WTC11 (cell line): ENCODE measurements around the gene MGST3. TPM values are rescaled to one million over a fixed set of nuclear protein-coding genes. Genes with fewer than 3 reads are reported as not detected.

Source experiments
- ATAC-seq: fragments of 200-7000 bp; cut with Tn5 transposase; 2 replicates; pipeline ENCODE4 v1.10.0; 2021; ENCODE audit warnings: mild to moderate bottlenecking, moderate library complexity
- CTCF ChIA-PET: fragments of 300-600 bp; sonication (Branson Sonifier 250); formaldehyde crosslinking; loops from one replicate; lab custom pipeline; 2021; ENCODE audit warnings: antibody characterized with exemption; lab: Charles Lee
- POLR2A ChIA-PET: fragments of 350-600 bp; sonication (Branson Sonifier 250); formaldehyde crosslinking; loops from one replicate; lab custom pipeline; 2021; ENCODE audit warnings: antibody characterized with exemption; lab: Charles Lee
- DNase-seq: peaks from one replicate; pipeline ENCODE4 v3.0.0; 2021; ENCODE audit warnings: low spot score
- H3K27ac Mint-ChIP-seq: 2 replicates; pipeline ENCODE4 v1.8.0; 2021; ENCODE audit warnings: mixed read lengths
- H3K27me3 Mint-ChIP-seq: 2 replicates; pipeline ENCODE4 v1.8.0; 2021; ENCODE audit warnings: low read depth, mild to moderate bottlenecking, moderate library complexity, mixed read lengths
- H3K36me3 Mint-ChIP-seq: 2 replicates; pipeline ENCODE4 v1.8.0; 2021; ENCODE audit warnings: mixed read lengths
- H3K4me1 Mint-ChIP-seq: 2 replicates; pipeline ENCODE4 v1.8.0; 2022; ENCODE audit warnings: mixed read lengths
- H3K4me3 Mint-ChIP-seq: 2 replicates; pipeline ENCODE4 v1.8.0; 2021; ENCODE audit warnings: mild to moderate bottlenecking, moderate library complexity, mixed read lengths
- H3K9me3 Mint-ChIP-seq: 2 replicates; pipeline ENCODE4 v1.8.0; 2021; ENCODE audit warnings: mixed read lengths
- ESRRA ChIP-seq: sonication (generic); formaldehyde crosslinking; IDR thresholded peaks from 2 replicates; pipeline ENCODE4 v1.8.1; 2022; ENCODE audit warnings: mild to moderate bottlenecking, missing genetic modification reagents, borderline replicate concordance
- FOXJ3 ChIP-seq: sonication (generic); formaldehyde crosslinking; IDR thresholded peaks from 2 replicates; pipeline ENCODE4 v1.9.0; 2021; ENCODE audit warnings: missing genetic modification reagents, mild to moderate bottlenecking, borderline replicate concordance
- MYBL2 ChIP-seq: sonication (generic); formaldehyde crosslinking; IDR thresholded peaks from 2 replicates; pipeline ENCODE4 v1.8.1; 2023; ENCODE audit warnings: mild to moderate bottlenecking, moderate library complexity, missing genetic modification reagents
- SMAD4 ChIP-seq: sonication (generic); formaldehyde crosslinking; IDR thresholded peaks from 2 replicates; pipeline ENCODE4 v1.8.0; 2022; ENCODE audit warnings: mild to moderate bottlenecking, missing genetic modification reagents
- SP1 ChIP-seq: sonication (generic); formaldehyde crosslinking; conservative IDR thresholded peaks from 2 replicates; pipeline ENCODE4 v1.8.1; 2022; ENCODE audit warnings: missing genetic modification reagents
- TP53 ChIP-seq: sonication (generic); formaldehyde crosslinking; IDR thresholded peaks from 2 replicates; pipeline ENCODE4 v1.8.1; 2023; ENCODE audit warnings: mild to moderate bottlenecking, missing genetic modification reagents
- ZNF423 ChIP-seq: fragments of 250-450 bp; sonication (Bioruptor Pico); IDR thresholded peaks from 2 replicates; pipeline ENCODE4 v2.1.2; 2022; ENCODE audit warnings: mild to moderate bottlenecking, moderate library complexity
- total RNA-seq: library from RNA; stranded (reverse); gene quantifications from 3 replicates; pipeline ENCODE4 v1.2.3, GENCODE V29; 2021
- TF ChIP-seq, protein P1 (sequence below): sonication (generic); formaldehyde crosslinking; IDR thresholded peaks from 2 replicates; pipeline ENCODE4 v1.8.1; 2023; ENCODE audit warnings: mild to moderate bottlenecking, missing genetic modification reagents, borderline replicate concordance
- TF ChIP-seq, protein P2 (sequence below): sonication (generic); formaldehyde crosslinking; IDR thresholded peaks from 2 replicates; pipeline ENCODE4 v1.8.0; 2022; ENCODE audit warnings: mild to moderate bottlenecking, missing genetic modification reagents
- TF ChIP-seq, protein P3 (sequence below): fragments of 250-450 bp; sonication (Bioruptor Pico); conservative IDR thresholded peaks from 2 replicates; pipeline ENCODE4 v1.9.0; 2021; ENCODE audit warnings: mild to moderate bottlenecking
- TF ChIP-seq, protein P4 (sequence below): fragments of 250-450 bp; sonication (Bioruptor Pico); IDR thresholded peaks from 2 replicates; pipeline ENCODE4 v1.9.0; 2021; ENCODE audit warnings: mild to moderate bottlenecking
- TF ChIP-seq, protein P5 (sequence below): sonication (generic); formaldehyde crosslinking; IDR thresholded peaks from 2 replicates; pipeline ENCODE4 v1.8.0; 2023; ENCODE audit warnings: missing genetic modification reagents
- TF ChIP-seq, protein P6 (sequence below): sonication (generic); formaldehyde crosslinking; IDR thresholded peaks from 2 replicates; pipeline ENCODE4 v1.8.1; 2022; ENCODE audit warnings: mild to moderate bottlenecking, moderate library complexity, missing genetic modification reagents
- TF ChIP-seq, protein P7 (sequence below): sonication (generic); formaldehyde crosslinking; IDR thresholded peaks from 2 replicates; pipeline ENCODE4 v1.8.0; 2022; ENCODE audit warnings: mild to moderate bottlenecking, missing genetic modification reagents
- TF ChIP-seq, protein P8 (sequence below): sonication (generic); formaldehyde crosslinking; IDR thresholded peaks from 2 replicates; pipeline ENCODE4 v1.8.1; 2022; ENCODE audit warnings: low read depth, missing genetic modification reagents, borderline replicate concordance

Gene MGST3
- total RNA-seq, 1 experiment from 2014 or later = 137 TPM

DNA sequence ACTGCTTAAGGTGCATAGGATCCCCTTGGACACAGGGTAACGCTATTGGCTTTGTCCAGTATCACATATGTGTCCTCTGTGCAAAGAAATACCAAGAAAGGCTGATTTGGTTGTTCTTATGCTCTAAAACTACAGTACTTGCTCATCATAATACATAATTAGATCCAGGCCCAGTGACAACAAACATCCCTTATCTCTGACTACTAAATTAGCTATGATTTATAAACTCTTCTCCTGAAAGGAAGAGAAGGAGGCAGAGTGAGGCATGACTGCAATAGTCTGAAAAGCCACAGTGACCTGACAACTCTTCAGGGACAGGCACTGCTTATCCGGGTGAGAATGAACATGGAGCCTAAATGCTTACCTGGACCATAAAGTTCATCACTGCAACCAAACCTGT, 30.7 kb downstream of the MGST3 start (continued):
- TF ChIP-seq, protein P1, sequence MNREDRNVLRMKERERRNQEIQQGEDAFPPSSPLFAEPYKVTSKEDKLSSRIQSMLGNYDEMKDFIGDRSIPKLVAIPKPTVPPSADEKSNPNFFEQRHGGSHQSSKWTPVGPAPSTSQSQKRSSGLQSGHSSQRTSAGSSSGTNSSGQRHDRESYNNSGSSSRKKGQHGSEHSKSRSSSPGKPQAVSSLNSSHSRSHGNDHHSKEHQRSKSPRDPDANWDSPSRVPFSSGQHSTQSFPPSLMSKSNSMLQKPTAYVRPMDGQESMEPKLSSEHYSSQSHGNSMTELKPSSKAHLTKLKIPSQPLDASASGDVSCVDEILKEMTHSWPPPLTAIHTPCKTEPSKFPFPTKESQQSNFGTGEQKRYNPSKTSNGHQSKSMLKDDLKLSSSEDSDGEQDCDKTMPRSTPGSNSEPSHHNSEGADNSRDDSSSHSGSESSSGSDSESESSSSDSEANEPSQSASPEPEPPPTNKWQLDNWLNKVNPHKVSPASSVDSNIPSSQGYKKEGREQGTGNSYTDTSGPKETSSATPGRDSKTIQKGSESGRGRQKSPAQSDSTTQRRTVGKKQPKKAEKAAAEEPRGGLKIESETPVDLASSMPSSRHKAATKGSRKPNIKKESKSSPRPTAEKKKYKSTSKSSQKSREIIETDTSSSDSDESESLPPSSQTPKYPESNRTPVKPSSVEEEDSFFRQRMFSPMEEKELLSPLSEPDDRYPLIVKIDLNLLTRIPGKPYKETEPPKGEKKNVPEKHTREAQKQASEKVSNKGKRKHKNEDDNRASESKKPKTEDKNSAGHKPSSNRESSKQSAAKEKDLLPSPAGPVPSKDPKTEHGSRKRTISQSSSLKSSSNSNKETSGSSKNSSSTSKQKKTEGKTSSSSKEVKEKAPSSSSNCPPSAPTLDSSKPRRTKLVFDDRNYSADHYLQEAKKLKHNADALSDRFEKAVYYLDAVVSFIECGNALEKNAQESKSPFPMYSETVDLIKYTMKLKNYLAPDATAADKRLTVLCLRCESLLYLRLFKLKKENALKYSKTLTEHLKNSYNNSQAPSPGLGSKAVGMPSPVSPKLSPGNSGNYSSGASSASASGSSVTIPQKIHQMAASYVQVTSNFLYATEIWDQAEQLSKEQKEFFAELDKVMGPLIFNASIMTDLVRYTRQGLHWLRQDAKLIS = no peak
- TF ChIP-seq, protein P2, sequence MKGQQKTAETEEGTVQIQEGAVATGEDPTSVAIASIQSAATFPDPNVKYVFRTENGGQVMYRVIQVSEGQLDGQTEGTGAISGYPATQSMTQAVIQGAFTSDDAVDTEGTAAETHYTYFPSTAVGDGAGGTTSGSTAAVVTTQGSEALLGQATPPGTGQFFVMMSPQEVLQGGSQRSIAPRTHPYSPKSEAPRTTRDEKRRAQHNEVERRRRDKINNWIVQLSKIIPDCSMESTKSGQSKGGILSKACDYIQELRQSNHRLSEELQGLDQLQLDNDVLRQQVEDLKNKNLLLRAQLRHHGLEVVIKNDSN = no peak
- TF ChIP-seq TP53 (CRISPR knock-in tag) (no peak), ESRRA (CRISPR knock-in tag) (no peak)

DNA sequence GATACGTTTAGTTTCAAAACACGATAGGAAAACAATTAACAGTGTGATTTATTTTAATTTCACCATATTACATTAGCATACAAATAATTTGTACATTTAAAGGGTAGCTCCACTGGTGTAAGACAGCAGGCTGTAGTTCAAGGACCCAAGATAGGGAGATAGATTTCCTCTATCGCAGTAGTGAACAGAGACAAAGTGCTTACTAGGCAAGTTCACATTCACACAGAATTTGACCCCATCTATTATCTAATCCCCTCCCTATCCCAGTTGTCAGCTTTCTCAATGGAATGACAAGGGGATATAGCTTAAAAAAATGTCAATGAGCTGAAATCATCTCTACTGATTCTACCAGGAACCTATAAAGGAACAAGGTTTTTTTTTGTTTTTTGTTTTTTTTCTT, 31.2 kb downstream of the MGST3 start:
- no peak overlapping the region for H3K4me3 Mint-ChIP-seq
- no peak for DNase-seq
- H3K36me3 Mint-ChIP-seq = peaks cover 60% of the 10 kb centered on the region
- H3K27ac Mint-ChIP-seq = no peak overlapping the region
- CTCF ChIA-PET = interaction anchor here (1.2 kb wide), 1 partner anchor 24 kb away, joined by 3 read pairs; no protein-coding TSS in a partner anchor
- peaks cover 8% of the 10 kb centered on the region; the same call in 1 of the 2 replicates for H3K4me1 Mint-ChIP-seq
- POLR2A ChIA-PET = no interaction called here
- no peaks in the 10 kb centered on the region for H3K9me3 Mint-ChIP-seq
- ATAC-seq = no peak
- TF ChIP-seq FOXJ3 = no peak
- H3K27me3 Mint-ChIP-seq = no peaks in the 10 kb centered on the region

DNA sequence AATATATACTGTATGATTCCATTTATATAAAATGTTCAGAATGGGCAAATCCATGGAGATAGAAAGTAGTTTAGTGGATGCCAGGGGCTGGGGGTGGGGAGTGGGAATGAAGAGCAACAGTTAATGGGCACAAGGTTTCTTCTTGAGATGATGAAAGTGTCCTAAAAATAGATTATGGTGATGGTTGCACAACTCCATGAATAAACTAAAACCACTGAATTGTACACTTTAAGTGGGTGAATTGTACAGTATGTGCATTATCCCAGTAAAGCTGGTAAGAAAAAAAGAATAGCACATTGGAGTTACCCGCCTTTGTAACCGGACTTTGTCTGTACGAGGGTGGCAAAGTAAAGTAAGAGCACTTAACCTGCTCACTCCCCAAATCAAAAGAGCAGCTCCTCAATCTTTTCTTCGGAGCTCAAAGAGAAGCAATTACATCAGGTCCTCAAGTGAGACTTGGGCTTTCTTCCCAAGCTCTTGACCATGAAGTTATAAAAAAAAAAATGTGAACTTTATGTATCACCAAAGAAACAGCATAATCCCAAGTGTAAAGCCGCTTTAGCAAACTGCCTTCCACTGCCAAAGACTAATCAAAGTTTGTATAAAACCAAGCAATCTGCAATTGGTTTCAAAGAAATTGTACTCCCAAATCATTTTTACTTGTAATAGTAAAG, 35.3 kb downstream of the MGST3 start:
- peaks cover 81% of the 10 kb centered on the region for H3K36me3 Mint-ChIP-seq
- CTCF ChIA-PET = interaction anchor here (0.8 kb wide), 1 partner anchor 20 kb away, joined by 5 read pairs; no protein-coding TSS in a partner anchor
- POLR2A ChIA-PET = no interaction called here
- TF ChIP-seq, protein P3, sequence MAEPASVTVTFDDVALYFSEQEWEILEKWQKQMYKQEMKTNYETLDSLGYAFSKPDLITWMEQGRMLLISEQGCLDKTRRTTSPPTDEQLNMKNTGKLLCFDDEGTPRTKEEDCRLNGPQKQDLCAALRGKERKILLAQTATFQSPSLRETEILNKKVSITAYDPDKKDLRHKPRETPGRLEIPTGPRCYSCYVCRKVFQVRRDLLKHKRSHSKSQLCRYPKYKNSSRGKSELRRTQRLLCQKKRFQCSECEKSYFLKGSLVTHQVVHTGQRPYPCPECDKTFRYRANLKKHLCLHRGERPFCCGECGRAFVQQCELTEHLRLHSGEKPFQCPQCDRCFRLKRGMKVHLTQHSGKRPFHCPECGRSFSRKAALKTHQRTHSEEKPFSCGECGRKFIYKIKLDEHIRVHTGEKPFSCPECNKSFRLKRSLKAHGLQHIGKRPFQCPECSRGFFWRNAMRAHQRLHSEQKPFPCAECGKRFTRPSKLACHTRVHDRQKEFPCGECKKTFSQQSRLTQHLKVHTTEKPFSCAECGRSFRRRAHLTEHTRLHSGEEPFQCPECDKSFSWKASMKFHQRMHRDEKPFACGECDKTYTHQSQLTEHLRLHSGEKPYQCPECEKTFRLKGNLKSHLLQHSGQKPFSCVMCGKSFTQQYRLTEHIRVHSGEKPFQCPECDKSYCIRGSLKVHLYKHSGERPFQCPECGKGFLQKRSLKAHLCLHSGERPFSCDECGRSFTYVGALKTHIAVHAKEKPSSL (CRISPR knock-in tag) = no peak
- TF ChIP-seq SMAD4 (CRISPR knock-in tag) (no peak), SP1 (CRISPR knock-in tag) (no peak), ZNF423 (no peak), MYBL2 (CRISPR knock-in tag) (no peak)
- TF ChIP-seq, protein P4, sequence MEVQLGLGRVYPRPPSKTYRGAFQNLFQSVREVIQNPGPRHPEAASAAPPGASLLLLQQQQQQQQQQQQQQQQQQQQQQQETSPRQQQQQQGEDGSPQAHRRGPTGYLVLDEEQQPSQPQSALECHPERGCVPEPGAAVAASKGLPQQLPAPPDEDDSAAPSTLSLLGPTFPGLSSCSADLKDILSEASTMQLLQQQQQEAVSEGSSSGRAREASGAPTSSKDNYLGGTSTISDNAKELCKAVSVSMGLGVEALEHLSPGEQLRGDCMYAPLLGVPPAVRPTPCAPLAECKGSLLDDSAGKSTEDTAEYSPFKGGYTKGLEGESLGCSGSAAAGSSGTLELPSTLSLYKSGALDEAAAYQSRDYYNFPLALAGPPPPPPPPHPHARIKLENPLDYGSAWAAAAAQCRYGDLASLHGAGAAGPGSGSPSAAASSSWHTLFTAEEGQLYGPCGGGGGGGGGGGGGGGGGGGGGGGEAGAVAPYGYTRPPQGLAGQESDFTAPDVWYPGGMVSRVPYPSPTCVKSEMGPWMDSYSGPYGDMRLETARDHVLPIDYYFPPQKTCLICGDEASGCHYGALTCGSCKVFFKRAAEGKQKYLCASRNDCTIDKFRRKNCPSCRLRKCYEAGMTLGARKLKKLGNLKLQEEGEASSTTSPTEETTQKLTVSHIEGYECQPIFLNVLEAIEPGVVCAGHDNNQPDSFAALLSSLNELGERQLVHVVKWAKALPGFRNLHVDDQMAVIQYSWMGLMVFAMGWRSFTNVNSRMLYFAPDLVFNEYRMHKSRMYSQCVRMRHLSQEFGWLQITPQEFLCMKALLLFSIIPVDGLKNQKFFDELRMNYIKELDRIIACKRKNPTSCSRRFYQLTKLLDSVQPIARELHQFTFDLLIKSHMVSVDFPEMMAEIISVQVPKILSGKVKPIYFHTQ (CRISPR knock-in tag) = no peak
- TF ChIP-seq, protein P5, sequence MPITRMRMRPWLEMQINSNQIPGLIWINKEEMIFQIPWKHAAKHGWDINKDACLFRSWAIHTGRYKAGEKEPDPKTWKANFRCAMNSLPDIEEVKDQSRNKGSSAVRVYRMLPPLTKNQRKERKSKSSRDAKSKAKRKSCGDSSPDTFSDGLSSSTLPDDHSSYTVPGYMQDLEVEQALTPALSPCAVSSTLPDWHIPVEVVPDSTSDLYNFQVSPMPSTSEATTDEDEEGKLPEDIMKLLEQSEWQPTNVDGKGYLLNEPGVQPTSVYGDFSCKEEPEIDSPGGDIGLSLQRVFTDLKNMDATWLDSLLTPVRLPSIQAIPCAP (CRISPR knock-in tag) = no peak
- TF ChIP-seq, protein P2 = no peak
- TF ChIP-seq, protein P6, sequence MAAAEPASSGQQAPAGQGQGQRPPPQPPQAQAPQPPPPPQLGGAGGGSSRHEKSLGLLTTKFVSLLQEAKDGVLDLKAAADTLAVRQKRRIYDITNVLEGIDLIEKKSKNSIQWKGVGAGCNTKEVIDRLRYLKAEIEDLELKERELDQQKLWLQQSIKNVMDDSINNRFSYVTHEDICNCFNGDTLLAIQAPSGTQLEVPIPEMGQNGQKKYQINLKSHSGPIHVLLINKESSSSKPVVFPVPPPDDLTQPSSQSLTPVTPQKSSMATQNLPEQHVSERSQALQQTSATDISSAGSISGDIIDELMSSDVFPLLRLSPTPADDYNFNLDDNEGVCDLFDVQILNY (CRISPR knock-in tag) = no peak
- TF ChIP-seq, protein P7, sequence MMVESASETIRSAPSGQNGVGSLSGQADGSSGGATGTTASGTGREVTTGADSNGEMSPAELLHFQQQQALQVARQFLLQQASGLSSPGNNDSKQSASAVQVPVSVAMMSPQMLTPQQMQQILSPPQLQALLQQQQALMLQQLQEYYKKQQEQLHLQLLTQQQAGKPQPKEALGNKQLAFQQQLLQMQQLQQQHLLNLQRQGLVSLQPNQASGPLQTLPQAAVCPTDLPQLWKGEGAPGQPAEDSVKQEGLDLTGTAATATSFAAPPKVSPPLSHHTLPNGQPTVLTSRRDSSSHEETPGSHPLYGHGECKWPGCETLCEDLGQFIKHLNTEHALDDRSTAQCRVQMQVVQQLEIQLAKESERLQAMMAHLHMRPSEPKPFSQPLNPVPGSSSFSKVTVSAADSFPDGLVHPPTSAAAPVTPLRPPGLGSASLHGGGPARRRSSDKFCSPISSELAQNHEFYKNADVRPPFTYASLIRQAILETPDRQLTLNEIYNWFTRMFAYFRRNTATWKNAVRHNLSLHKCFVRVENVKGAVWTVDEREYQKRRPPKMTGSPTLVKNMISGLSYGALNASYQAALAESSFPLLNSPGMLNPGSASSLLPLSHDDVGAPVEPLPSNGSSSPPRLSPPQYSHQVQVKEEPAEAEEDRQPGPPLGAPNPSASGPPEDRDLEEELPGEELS (CRISPR knock-in tag) = no peak
- TF ChIP-seq, protein P8, sequence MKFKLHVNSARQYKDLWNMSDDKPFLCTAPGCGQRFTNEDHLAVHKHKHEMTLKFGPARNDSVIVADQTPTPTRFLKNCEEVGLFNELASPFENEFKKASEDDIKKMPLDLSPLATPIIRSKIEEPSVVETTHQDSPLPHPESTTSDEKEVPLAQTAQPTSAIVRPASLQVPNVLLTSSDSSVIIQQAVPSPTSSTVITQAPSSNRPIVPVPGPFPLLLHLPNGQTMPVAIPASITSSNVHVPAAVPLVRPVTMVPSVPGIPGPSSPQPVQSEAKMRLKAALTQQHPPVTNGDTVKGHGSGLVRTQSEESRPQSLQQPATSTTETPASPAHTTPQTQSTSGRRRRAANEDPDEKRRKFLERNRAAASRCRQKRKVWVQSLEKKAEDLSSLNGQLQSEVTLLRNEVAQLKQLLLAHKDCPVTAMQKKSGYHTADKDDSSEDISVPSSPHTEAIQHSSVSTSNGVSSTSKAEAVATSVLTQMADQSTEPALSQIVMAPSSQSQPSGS (CRISPR knock-in tag) = no peak

More for the DNA sequence above, 35.3 kb downstream of the MGST3 start:
- Mint-ChIP-seq H3K9me3 (no peaks in the 10 kb centered on the region), H3K27ac (no peak overlapping the region), H3K4me3 (no peak overlapping the region), H3K4me1 (peaks cover 5% of the 10 kb centered on the region; the same call in 1 of the 2 replicates), H3K27me3 (no peaks in the 10 kb centered on the region)
- DNase-seq (no peak), ATAC-seq (no peak)
